Measurements from ENCODE around the gene PYDC1.

PYDC1 gene

GRCh38 chr16:31216422-31217135, at the start of gene PYDC1:
PYDC1 (minus strand) TSS chr16:31217135; CDS start chr16:31217028, 107 bp downstream.
- DNase-seq (ENCODE audit: low spot score) = peak; percentile 45
- TF ChIP-seq CTCF (IDR thresholded peaks at IDR 0.05; ENCODE audit: extremely low read depth, missing control alignments) = no peak

GRCh38 chr16:31265329-31266245, 48.7 kb upstream of the PYDC1 start:
- no peak for TF ChIP-seq CTCF (IDR thresholded peaks at IDR 0.05; ENCODE audit: extremely low read depth, missing control alignments)
- peak; percentile 83 for DNase-seq (ENCODE audit: low spot score)

- TF ChIP-seq CTCF (IDR thresholded peaks at IDR 0.05; ENCODE audit: extremely low read depth, missing control alignments) = no peak
Measured at GRCh38 chr16:31262084-31262483, 45.1 kb upstream of the PYDC1 start.

DNA sequence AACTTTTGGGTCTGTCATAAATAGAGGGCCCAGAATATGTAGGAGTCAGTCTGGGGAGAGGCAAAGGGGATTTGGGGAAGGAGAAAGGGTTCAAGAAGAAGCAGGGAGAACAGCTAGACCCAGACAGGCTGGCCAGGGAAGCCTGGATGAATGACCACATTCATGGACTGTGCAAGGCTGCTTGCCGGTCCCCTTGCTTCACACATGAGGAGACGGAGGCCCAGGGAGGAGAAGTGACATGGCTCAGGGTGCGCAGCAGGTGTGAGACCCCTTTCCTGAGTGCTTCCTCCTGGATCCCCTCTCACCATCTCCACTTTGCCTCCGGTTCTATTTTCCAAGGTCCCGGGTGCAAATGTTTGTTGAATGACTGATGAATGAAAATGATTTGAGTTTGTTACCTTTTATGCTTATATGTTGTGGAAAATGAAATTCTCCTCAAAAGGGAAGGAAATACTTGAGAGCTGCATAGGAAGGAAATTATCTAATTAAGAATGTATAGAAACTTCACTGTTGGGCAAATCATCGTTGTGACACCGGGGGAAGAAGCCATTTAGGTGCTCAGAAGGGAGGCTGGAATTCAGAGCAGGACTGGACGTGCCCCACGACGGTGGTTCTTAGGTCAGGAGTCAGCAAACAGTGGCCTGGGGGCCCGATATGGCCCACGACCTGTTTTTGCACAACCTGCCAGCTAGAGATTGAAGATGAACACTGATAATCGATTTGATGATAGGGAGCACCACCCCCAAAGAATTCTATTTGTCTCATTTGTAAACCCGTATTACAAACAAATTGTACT, 43.4 kb upstream of the PYDC1 start:
- no peak for TF ChIP-seq CTCF (IDR thresholded peaks at IDR 0.05; ENCODE audit: extremely low read depth, missing control alignments)
- no peak for DNase-seq (ENCODE audit: low spot score)

More at GRCh38 chr16:31262084-31262483, 45.1 kb upstream of the PYDC1 start:
- DNase-seq (ENCODE audit: low spot score) = no peak

DNA sequence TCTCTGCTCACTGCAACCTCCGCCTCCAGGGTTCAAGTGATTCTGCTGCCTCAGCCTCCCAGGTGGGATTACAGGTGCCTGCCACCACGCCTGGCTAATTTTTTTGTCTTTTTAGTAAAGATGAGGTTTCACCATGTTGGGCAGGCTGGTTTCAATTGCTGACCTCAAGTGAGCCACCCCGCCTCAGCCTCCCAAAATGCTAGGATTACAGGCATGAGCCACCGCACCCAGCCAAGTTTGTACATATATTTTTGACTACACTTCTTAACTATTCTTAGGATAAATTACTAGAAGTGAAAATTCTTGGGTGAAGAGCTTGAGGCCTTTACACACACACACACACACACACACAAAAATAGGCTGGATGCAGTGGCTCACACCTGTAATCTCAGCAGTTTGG, 41.4 kb upstream of the PYDC1 start:
- no peak for DNase-seq (ENCODE audit: low spot score)

DNA sequence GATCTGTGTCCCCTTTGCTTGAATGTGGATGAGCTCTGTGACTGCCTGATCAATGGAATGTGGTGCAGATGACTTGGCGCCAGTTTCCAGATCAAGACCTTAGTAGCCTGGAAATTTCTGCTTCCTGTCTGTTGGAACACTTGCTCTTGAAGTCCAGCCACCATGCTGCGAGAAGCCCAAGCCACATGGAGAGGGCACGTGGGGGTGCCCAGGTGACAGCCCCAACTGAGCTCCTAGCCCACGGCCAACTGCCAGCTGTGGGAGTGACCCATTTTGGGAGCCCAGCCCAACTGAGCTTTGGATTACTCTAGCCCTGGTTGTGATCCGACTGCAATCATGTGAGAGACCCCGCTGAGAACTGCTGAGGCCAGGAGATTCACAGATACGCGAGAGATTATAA, 39.5 kb upstream of the PYDC1 start:
- TF ChIP-seq CTCF (IDR thresholded peaks at IDR 0.05; ENCODE audit: extremely low read depth, missing control alignments) = no peak
- DNase-seq (ENCODE audit: low spot score) = no peak

More for the DNA sequence above, 41.4 kb upstream of the PYDC1 start:
- no peak for TF ChIP-seq CTCF (IDR thresholded peaks at IDR 0.05; ENCODE audit: extremely low read depth, missing control alignments)
